ENCODE data around the gene MYZAP.
A peak's percentile ranks its signal among the peaks of the same experiment; 100 is the strongest.

MYZAP gene

GRCh38 chr15:57637846-57638245 is 46.1 kb downstream of the MYZAP start (continued):
- TF ChIP-seq, protein P1, sequence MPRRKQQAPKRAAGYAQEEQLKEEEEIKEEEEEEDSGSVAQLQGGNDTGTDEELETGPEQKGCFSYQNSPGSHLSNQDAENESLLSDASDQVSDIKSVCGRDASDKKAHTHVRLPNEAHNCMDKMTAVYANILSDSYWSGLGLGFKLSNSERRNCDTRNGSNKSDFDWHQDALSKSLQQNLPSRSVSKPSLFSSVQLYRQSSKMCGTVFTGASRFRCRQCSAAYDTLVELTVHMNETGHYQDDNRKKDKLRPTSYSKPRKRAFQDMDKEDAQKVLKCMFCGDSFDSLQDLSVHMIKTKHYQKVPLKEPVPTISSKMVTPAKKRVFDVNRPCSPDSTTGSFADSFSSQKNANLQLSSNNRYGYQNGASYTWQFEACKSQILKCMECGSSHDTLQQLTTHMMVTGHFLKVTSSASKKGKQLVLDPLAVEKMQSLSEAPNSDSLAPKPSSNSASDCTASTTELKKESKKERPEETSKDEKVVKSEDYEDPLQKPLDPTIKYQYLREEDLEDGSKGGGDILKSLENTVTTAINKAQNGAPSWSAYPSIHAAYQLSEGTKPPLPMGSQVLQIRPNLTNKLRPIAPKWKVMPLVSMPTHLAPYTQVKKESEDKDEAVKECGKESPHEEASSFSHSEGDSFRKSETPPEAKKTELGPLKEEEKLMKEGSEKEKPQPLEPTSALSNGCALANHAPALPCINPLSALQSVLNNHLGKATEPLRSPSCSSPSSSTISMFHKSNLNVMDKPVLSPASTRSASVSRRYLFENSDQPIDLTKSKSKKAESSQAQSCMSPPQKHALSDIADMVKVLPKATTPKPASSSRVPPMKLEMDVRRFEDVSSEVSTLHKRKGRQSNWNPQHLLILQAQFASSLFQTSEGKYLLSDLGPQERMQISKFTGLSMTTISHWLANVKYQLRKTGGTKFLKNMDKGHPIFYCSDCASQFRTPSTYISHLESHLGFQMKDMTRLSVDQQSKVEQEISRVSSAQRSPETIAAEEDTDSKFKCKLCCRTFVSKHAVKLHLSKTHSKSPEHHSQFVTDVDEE (CRISPR knock-in tag; IDR thresholded peaks at IDR 0.05), result no peak
- no peak for TF ChIP-seq SNAI2 (CRISPR knock-in tag; IDR thresholded peaks at IDR 0.05)
- TF ChIP-seq TOX (CRISPR knock-in tag; IDR thresholded peaks at IDR 0.05; ENCODE audit: borderline replicate concordance), result no peak

DNA sequence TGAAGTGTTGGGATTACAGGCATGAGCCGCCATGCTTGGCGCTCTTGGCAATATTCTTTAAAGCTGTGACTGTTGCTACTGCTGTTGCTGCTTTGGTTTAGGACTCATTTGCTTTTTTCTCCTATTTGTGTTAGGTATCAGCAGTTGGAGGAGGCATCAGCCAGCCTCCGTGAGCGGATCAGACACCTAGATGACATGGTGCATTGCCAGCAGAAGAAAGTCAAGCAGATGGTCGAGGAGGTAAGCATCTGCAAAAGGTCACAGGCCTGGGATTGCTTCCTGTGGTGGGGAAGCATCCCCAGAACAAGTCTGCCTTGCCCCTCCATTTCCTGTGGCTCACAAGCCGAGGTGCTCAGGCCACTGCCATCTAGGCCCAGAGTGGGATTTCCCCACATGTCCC is 47.6 kb downstream of the MYZAP start:
- no peak for ATAC-seq
- TF ChIP-seq RARB (CRISPR knock-in tag; IDR thresholded peaks at IDR 0.05) (no peak), ZC3H10 (CRISPR knock-in tag; IDR thresholded peaks at IDR 0.05) (no peak), OSR1 (CRISPR knock-in tag; IDR thresholded peaks at IDR 0.05) (no peak), ZNF8 (CRISPR knock-in tag; IDR thresholded peaks at IDR 0.05) (no peak), ZFP3 (CRISPR knock-in tag; IDR thresholded peaks at IDR 0.05) (no peak), TOX (CRISPR knock-in tag; IDR thresholded peaks at IDR 0.05; ENCODE audit: borderline replicate concordance) (no peak), ZNF70 (CRISPR knock-in tag; IDR thresholded peaks at IDR 0.05) (no peak), PPARA (CRISPR knock-in tag; IDR thresholded peaks at IDR 0.05; ENCODE audit: borderline replicate concordance) (no peak), ISL1 (CRISPR knock-in tag; IDR thresholded peaks at IDR 0.05) (no peak), BACH2 (CRISPR knock-in tag; IDR thresholded peaks at IDR 0.05; ENCODE audit: borderline replicate concordance) (no peak), ZNF565 (CRISPR knock-in tag; conservative IDR thresholded peaks at IDR 0.05; ENCODE audit: low read depth) (no peak)
- TF ChIP-seq, protein P2, sequence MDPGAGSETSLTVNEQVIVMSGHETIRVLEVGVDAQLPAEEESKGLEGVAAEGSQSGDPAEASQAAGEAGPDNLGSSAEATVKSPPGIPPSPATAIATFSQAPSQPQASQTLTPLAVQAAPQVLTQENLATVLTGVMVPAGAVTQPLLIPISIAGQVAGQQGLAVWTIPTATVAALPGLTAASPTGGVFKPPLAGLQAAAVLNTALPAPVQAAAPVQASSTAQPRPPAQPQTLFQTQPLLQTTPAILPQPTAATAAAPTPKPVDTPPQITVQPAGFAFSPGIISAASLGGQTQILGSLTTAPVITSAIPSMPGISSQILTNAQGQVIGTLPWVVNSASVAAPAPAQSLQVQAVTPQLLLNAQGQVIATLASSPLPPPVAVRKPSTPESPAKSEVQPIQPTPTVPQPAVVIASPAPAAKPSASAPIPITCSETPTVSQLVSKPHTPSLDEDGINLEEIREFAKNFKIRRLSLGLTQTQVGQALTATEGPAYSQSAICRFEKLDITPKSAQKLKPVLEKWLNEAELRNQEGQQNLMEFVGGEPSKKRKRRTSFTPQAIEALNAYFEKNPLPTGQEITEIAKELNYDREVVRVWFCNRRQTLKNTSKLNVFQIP (CRISPR knock-in tag; IDR thresholded peaks at IDR 0.05; ENCODE audit: borderline replicate concordance, low read depth), result no peak
- TF ChIP-seq, protein P1 (CRISPR knock-in tag; IDR thresholded peaks at IDR 0.05), result no peak
- TF ChIP-seq, protein P3, sequence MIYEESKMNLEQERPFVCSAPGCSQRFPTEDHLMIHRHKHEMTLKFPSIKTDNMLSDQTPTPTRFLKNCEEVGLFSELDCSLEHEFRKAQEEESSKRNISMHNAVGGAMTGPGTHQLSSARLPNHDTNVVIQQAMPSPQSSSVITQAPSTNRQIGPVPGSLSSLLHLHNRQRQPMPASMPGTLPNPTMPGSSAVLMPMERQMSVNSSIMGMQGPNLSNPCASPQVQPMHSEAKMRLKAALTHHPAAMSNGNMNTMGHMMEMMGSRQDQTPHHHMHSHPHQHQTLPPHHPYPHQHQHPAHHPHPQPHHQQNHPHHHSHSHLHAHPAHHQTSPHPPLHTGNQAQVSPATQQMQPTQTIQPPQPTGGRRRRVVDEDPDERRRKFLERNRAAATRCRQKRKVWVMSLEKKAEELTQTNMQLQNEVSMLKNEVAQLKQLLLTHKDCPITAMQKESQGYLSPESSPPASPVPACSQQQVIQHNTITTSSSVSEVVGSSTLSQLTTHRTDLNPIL (CRISPR knock-in tag; IDR thresholded peaks at IDR 0.05; ENCODE audit: low read depth), result no peak
- TF ChIP-seq, protein P4, sequence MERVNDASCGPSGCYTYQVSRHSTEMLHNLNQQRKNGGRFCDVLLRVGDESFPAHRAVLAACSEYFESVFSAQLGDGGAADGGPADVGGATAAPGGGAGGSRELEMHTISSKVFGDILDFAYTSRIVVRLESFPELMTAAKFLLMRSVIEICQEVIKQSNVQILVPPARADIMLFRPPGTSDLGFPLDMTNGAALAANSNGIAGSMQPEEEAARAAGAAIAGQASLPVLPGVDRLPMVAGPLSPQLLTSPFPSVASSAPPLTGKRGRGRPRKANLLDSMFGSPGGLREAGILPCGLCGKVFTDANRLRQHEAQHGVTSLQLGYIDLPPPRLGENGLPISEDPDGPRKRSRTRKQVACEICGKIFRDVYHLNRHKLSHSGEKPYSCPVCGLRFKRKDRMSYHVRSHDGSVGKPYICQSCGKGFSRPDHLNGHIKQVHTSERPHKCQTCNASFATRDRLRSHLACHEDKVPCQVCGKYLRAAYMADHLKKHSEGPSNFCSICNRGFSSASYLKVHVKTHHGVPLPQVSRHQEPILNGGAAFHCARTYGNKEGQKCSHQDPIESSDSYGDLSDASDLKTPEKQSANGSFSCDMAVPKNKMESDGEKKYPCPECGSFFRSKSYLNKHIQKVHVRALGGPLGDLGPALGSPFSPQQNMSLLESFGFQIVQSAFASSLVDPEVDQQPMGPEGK (CRISPR knock-in tag; IDR thresholded peaks at IDR 0.05; ENCODE audit: borderline replicate concordance), result no peak

- peak; percentile 82 for ATAC-seq
- TF ChIP-seq ZC3H10 (CRISPR knock-in tag; IDR thresholded peaks at IDR 0.05) (no peak), ESRRG (CRISPR knock-in tag; IDR thresholded peaks at IDR 0.05) (no peak), TOX (CRISPR knock-in tag; IDR thresholded peaks at IDR 0.05; ENCODE audit: borderline replicate concordance) (no peak), CSDC2 (CRISPR knock-in tag; IDR thresholded peaks at IDR 0.05) (no peak), SNAI2 (CRISPR knock-in tag; IDR thresholded peaks at IDR 0.05) (no peak), ISL1 (CRISPR knock-in tag; IDR thresholded peaks at IDR 0.05) (no peak), BACH2 (CRISPR knock-in tag; IDR thresholded peaks at IDR 0.05; ENCODE audit: borderline replicate concordance) (no peak), CSRNP3 (CRISPR knock-in tag; IDR thresholded peaks at IDR 0.05) (no peak), ZFP3 (CRISPR knock-in tag; IDR thresholded peaks at IDR 0.05) (no peak), ZFP30 (CRISPR knock-in tag; IDR thresholded peaks at IDR 0.05) (no peak), TCF4 (CRISPR knock-in tag; IDR thresholded peaks at IDR 0.05; ENCODE audit: borderline replicate concordance) (no peak), ZNF8 (CRISPR knock-in tag; IDR thresholded peaks at IDR 0.05) (no peak), GLIS3 (CRISPR knock-in tag; IDR thresholded peaks at IDR 0.05) (no peak)
- TF ChIP-seq, protein P2 (CRISPR knock-in tag; IDR thresholded peaks at IDR 0.05; ENCODE audit: borderline replicate concordance, low read depth), result no peak
These were observed 49.4 kb downstream of the MYZAP start for GRCh38 chr15:57640930-57641682.

All from SK-N-SH treated with all-trans-retinoic acid at 6 μM for 48 hours (cell line).